Glutamatergic neuron (in vitro differentiated cells): ENCODE measurements around the gene HOXB4. TPM values are rescaled to one million over a fixed set of nuclear protein-coding genes. Genes with fewer than 3 reads are reported as not detected.

Experiments used
- DNase-seq: peaks from one replicate; pipeline ENCODE4 v3.0.0; 2022
- H3K27ac Mint-ChIP-seq: one replicate; pipeline ENCODE4 v1.8.0; 2020; ENCODE audit warnings: mild to moderate bottlenecking, mixed read lengths, inconsistent platforms; ENCODE audit not compliant: unreplicated experiment
- H3K27me3 Mint-ChIP-seq: one replicate; pipeline ENCODE4 v1.8.0; 2020; ENCODE audit warnings: mild to moderate bottlenecking, moderate library complexity, mixed read lengths, inconsistent platforms; ENCODE audit not compliant: unreplicated experiment
- H3K36me3 Mint-ChIP-seq: one replicate; pipeline ENCODE4 v1.8.0; 2020; ENCODE audit warnings: mild to moderate bottlenecking, mixed read lengths, inconsistent platforms; ENCODE audit not compliant: unreplicated experiment
- H3K4me1 Mint-ChIP-seq: one replicate; pipeline ENCODE4 v1.8.0; 2020; ENCODE audit warnings: mild to moderate bottlenecking, low read depth, mixed read lengths, inconsistent platforms; ENCODE audit not compliant: unreplicated experiment
- H3K4me3 Mint-ChIP-seq: one replicate; pipeline ENCODE4 v1.8.0; 2020; ENCODE audit warnings: mild to moderate bottlenecking, mixed read lengths, inconsistent platforms; ENCODE audit not compliant: unreplicated experiment
- H3K9me3 Mint-ChIP-seq: one replicate; pipeline ENCODE4 v1.8.0; 2020; ENCODE audit warnings: mild to moderate bottlenecking, moderate library complexity, mixed read lengths, inconsistent platforms; ENCODE audit not compliant: unreplicated experiment
- CTCF ChIP-seq: fragments of 200-600 bp; sonication (generic); IDR thresholded peaks from one replicate; pipeline ENCODE4 v1.5.0; 2021; ENCODE audit not compliant: partially characterized antibody, unreplicated experiment
- total RNA-seq: library from RNA; stranded (reverse); fragmentation: NEBNext Ultra II Directional; extraction: Animal tissue kit (Norgen Biotek cat#: 25700); gene quantifications from one replicate; pipeline ENCODE4 v1.2.1, GENCODE V29; 2021; ENCODE audit not compliant: unreplicated experiment

HOXB4 gene
- total RNA-seq, 1 donor from 2014 or later, result not detected

GRCh38 chr17:48559840-48560817 is 18.0 kb downstream of the HOXB4 start:
- Mint-ChIP-seq H3K4me3 (no peak overlapping the region), H3K36me3 (no peaks in the 10 kb centered on the region), H3K9me3 (peaks cover 8% of the 10 kb centered on the region), H3K4me1 (peaks cover 5% of the 10 kb centered on the region), H3K27me3 (peaks cover 51% of the 10 kb centered on the region), H3K27ac (no peak overlapping the region)
- no peak for DNase-seq
- TF ChIP-seq CTCF, result no peak

- Mint-ChIP-seq H3K27ac (no peak overlapping the region), H3K4me3 (no peak overlapping the region), H3K36me3 (no peaks in the 10 kb centered on the region), H3K4me1 (peaks cover 5% of the 10 kb centered on the region), H3K27me3 (peaks cover 56% of the 10 kb centered on the region), H3K9me3 (peaks cover 11% of the 10 kb centered on the region)
- DNase-seq, result no peak
- TF ChIP-seq CTCF, result no peak
These were observed 18.9 kb downstream of the HOXB4 start for GRCh38 chr17:48559122-48559839.

GRCh38 chr17:48558831-48559121 is 19.4 kb downstream of the HOXB4 start:
- H3K27ac Mint-ChIP-seq, result no peak overlapping the region
- DNase-seq, result no peak
- TF ChIP-seq CTCF, result no peak
- no peak overlapping the region for H3K4me3 Mint-ChIP-seq
- peaks cover 5% of the 10 kb centered on the region for H3K4me1 Mint-ChIP-seq
- peaks cover 58% of the 10 kb centered on the region for H3K27me3 Mint-ChIP-seq
- no peaks in the 10 kb centered on the region for H3K36me3 Mint-ChIP-seq
- peaks cover 11% of the 10 kb centered on the region for H3K9me3 Mint-ChIP-seq

- no peak for DNase-seq
- no peak for TF ChIP-seq CTCF
- Mint-ChIP-seq H3K4me3 (no peak overlapping the region), H3K36me3 (no peaks in the 10 kb centered on the region), H3K27ac (no peak overlapping the region), H3K9me3 (peaks cover 9% of the 10 kb centered on the region), H3K27me3 (peaks cover 61% of the 10 kb centered on the region), H3K4me1 (peaks cover 4% of the 10 kb centered on the region)
These were observed 19.9 kb downstream of the HOXB4 start for GRCh38 chr17:48558057-48558830.
